HUES48 (cell line): Measurements from ENCODE around the gene IL6ST.
"Not testable (repeated sequence)": the region's sequence is repeated elsewhere in the genome, so short reads cannot be mapped to it uniquely, and the experiment has no call there.

Experiments
- H3K27ac ChIP-seq: one replicate; pipeline ENCODE4 v1.7.0; 2013; ENCODE audit warnings: low read depth, low read length, inconsistent platforms
- H3K27me3 ChIP-seq: 2 replicates; pipeline ENCODE4 v1.6.1; 2013; ENCODE audit warnings: mild to moderate bottlenecking, low read length; ENCODE audit not compliant: control insufficient read depth, insufficient read depth
- H3K36me3 ChIP-seq: 2 replicates; pipeline ENCODE4 v1.6.1; 2013; ENCODE audit warnings: low read length; ENCODE audit not compliant: control insufficient read depth, insufficient read depth
- H3K4me1 ChIP-seq: 2 replicates; pipeline ENCODE4 v1.6.1; 2013; ENCODE audit warnings: mild to moderate bottlenecking, low read length; ENCODE audit not compliant: control insufficient read depth, insufficient read depth
- H3K4me3 ChIP-seq: 2 replicates; pipeline ENCODE4 v1.5.1; 2013; ENCODE audit warnings: mild to moderate bottlenecking, low read depth, low read length
- H3K9ac ChIP-seq: 2 replicates; pipeline ENCODE4 v1.6.1; 2013; ENCODE audit warnings: mild to moderate bottlenecking, low read depth, low read length, moderate library complexity
- H3K9me3 ChIP-seq: 2 replicates; pipeline ENCODE4 v1.6.1; 2013; ENCODE audit warnings: low read length; ENCODE audit not compliant: control insufficient read depth, insufficient read depth

IL6ST gene

DNA sequence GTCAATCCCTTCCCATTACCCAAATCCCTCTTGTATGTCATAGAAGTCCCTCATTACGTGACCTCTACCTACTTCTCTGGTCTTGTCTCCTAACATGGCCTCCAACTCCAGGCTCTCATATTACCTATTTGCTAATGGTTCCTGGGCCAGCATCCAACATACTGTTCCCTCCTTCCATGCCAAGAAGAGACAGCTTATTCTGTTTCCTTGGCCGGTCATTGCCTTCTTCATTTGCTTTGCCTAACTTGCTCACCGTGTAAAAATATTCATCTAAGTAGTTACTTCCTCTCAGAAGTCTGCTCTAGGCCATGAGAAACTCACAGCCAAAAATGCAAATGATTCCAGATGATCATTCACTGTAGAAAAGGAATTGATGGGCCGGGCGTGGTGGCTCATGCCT is 8.9 kb upstream of the IL6ST start:
- Histone ChIP-seq H3K27ac (no peak overlapping the region), H3K9me3 (no peaks in the 10 kb centered on the region), H3K9ac (no peak overlapping the region), H3K4me3 (no peak overlapping the region), H3K27me3 (no peaks in the 10 kb centered on the region), H3K36me3 (no peaks in the 10 kb centered on the region), H3K4me1 (no peaks in the 10 kb centered on the region)

- no peak overlapping the region for H3K9ac ChIP-seq
- H3K27ac ChIP-seq = no peak overlapping the region
- no peaks in the 10 kb centered on the region for H3K9me3 ChIP-seq
- H3K4me1 ChIP-seq = no peaks in the 10 kb centered on the region
- H3K4me3 ChIP-seq = no peak overlapping the region
- no peaks in the 10 kb centered on the region for H3K27me3 ChIP-seq
- H3K36me3 ChIP-seq = no peaks in the 10 kb centered on the region
These were observed 8.4 kb upstream of the IL6ST start for GRCh38 chr5:56003179-56003578.

DNA sequence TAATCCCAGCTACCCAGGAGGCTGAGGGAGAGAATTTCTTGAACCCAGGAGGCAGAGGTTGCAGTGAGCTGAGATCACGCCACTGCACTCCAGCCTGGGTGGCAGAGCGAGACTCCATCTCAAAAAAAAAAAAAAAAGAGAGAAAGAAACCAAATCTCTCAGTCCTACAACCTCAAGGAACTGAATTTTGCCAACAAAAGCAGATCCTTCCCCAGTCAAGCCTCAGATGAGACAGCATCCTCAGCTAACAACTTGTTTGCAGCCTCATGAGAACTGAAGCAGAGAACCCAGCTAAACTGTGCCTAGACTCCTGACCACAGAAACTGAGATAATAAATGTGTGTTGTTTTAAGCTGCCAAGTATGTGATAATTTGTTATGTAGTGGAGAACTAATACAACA is 7.5 kb upstream of the IL6ST start:
- no peaks in the 10 kb centered on the region for H3K9me3 ChIP-seq
- H3K27me3 ChIP-seq = no peaks in the 10 kb centered on the region
- H3K9ac ChIP-seq = no peak overlapping the region
- H3K36me3 ChIP-seq = no peaks in the 10 kb centered on the region
- no peaks in the 10 kb centered on the region for H3K4me1 ChIP-seq
- no peak overlapping the region for H3K27ac ChIP-seq
- no peak overlapping the region for H3K4me3 ChIP-seq

GRCh38 chr5:56000221-56000620 is 5.5 kb upstream of the IL6ST start:
- H3K36me3 ChIP-seq, H3K27me3 ChIP-seq, H3K27ac ChIP-seq, H3K4me3 ChIP-seq, H3K9ac ChIP-seq, H3K9me3 ChIP-seq, H3K4me1 ChIP-seq: not testable (repeated sequence)

GRCh38 chr5:55998966-55999365 is 4.2 kb upstream of the IL6ST start:
- H3K27ac ChIP-seq = no peak overlapping the region
- H3K4me3 ChIP-seq = no peak overlapping the region
- H3K36me3 ChIP-seq = no peaks in the 10 kb centered on the region
- peaks cover 7% of the 10 kb centered on the region; the same call in 1 of the 2 replicates for H3K4me1 ChIP-seq
- H3K9me3 ChIP-seq = no peaks in the 10 kb centered on the region
- H3K9ac ChIP-seq = no peak overlapping the region
- H3K27me3 ChIP-seq = no peaks in the 10 kb centered on the region

- Histone ChIP-seq H3K4me3 (no peak overlapping the region), H3K9ac (no peak overlapping the region), H3K9me3 (no peaks in the 10 kb centered on the region), H3K4me1 (peaks cover 13% of the 10 kb centered on the region; the same call in 1 of the 2 replicates), H3K27ac (no peak overlapping the region), H3K27me3 (no peaks in the 10 kb centered on the region), H3K36me3 (no peaks in the 10 kb centered on the region)
These were observed 3.1 kb upstream of the IL6ST start for GRCh38 chr5:55997742-55998351.

DNA sequence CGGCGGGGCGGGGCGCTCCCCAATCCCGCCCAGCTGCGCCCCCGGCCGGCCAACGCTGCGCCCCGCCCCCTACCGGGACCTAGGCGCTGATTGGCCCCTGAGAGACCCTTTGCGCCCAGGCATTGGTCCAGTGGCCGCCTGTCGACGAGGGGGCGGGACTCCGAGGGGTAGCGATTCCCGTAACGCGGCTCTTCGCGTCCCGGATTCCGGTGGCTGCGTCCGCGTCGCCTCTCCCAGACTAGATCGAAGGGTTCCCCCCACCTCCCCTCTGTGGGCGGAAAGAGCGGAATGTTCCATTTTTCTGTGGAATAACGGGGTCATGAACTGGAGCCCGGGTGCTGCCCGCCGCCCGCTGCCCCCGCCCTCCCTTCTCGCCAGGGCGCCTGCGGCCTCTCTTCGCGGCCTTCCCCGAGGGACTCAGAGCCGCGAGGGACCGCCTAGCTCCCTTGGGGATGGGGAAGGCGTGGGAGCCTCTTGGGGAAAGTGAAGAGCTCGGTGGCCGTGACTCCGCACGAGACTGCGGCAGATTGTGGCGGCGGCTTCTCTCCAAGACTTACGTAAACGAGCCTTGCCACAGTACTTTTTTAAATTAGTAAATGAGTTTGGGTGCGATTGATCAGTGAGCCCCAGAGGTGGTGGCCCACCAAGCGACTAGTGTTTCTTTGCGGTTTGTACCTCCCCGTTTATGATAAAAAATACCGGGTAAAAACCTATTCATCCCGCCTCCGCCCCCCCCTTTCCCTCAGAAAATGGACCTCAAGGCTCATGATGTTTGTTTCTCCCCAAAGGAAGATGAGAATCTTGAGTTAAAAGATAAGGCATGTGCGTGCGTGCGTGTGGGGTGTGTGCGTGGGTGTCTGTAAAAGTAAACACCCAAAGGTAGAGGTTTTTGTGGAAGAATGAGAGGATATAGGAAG is 493 bp upstream of the IL6ST start:
- peaks cover 13% of the 10 kb centered on the region; the same call in 1 of the 2 replicates for H3K4me1 ChIP-seq
- peak overlapping the region; percentile 86 for H3K4me3 ChIP-seq
- H3K27me3 ChIP-seq = no peaks in the 10 kb centered on the region
- no peaks in the 10 kb centered on the region for H3K36me3 ChIP-seq
- H3K9me3 ChIP-seq = no peaks in the 10 kb centered on the region
- peak overlapping the region; percentile 70 for H3K9ac ChIP-seq
- H3K27ac ChIP-seq = peak overlapping the region; percentile 90

GRCh38 chr5:55993731-55994494 is 850 bp downstream of the IL6ST start:
- H3K27ac ChIP-seq = peak overlapping the region; percentile 90
- peak overlapping the region; percentile 86 for H3K4me3 ChIP-seq
- peaks cover 13% of the 10 kb centered on the region; the same call in 1 of the 2 replicates for H3K4me1 ChIP-seq
- H3K36me3 ChIP-seq = no peaks in the 10 kb centered on the region
- H3K27me3 ChIP-seq = no peaks in the 10 kb centered on the region
- H3K9ac ChIP-seq = peak overlapping the region; percentile 70
- no peaks in the 10 kb centered on the region for H3K9me3 ChIP-seq

DNA sequence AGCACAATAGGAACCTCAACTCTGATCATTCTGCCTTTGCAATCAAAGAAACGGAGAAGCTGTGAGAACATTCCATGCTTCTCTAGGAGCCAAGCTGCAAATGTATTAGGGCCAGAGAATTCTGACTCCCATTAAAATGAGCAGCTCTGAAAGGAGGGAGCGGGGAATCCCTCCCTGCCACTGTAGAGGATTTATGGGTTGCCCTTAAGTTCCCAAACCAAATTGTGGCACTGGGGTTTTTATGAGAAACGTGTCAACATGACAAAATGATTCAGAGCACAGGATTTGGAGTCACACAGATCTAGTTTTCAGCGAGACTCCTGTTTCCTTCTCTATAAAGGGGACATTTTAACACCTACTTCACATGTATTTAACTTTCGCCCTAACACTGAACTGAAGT is 1.8 kb downstream of the IL6ST start:
- Histone ChIP-seq H3K9me3 (no peaks in the 10 kb centered on the region), H3K4me3 (peak overlapping the region; percentile 86; the same call in 1 of the 2 replicates), H3K27me3 (no peaks in the 10 kb centered on the region), H3K27ac (no peak overlapping the region), H3K9ac (no peak overlapping the region), H3K4me1 (peaks cover 13% of the 10 kb centered on the region; the same call in 1 of the 2 replicates), H3K36me3 (no peaks in the 10 kb centered on the region)

GRCh38 chr5:55991768-55992486 is 2.8 kb downstream of the IL6ST start:
- Histone ChIP-seq H3K27me3 (no peaks in the 10 kb centered on the region), H3K27ac (no peak overlapping the region), H3K36me3 (no peaks in the 10 kb centered on the region), H3K9me3 (no peaks in the 10 kb centered on the region), H3K4me1 (peaks cover 13% of the 10 kb centered on the region; the same call in 1 of the 2 replicates), H3K4me3 (no peak overlapping the region), H3K9ac (no peak overlapping the region)
